T-cell (primary cell): ENCODE data around the gene RPL29. TPM values are rescaled to one million over a fixed set of nuclear protein-coding genes. Genes with fewer than 3 reads are reported as not detected.

ENCODE experiments used
- ATAC-seq, 4 experiments: fragments of 200-7000 bp in 3 of 4; fragments of 150-1000 bp in 1 of 4; cut with Tn5 transposase; replicated peaks in 1 of 4; 1 replicate in 3 of 4; 2 replicates in 1 of 4; pipeline ENCODE4 v1.10.0; 2021; ENCODE audit warnings: moderate library complexity in 3 of 4, mild to moderate bottlenecking in 2 of 4, moderate number of reproducible peaks in 1 of 4
- CTCF ChIA-PET, 2 donors: fragments of 300-600 bp; sonication (Branson Sonifier 250); formaldehyde crosslinking; loops; one replicate each; lab custom pipeline; 2022; ENCODE audit warnings: antibody characterized with exemption in 2 of 2; lab: Charles Lee
- POLR2A ChIA-PET, 2 donors: fragments of 300-600 bp; sonication (Branson Sonifier 250); formaldehyde crosslinking; loops; one replicate each; lab custom pipeline; 2022; ENCODE audit warnings: antibody characterized with exemption in 2 of 2; lab: Charles Lee
- DNase-seq, 35 experiments: peaks; one replicate each; pipeline versions ENCODE4 v3.0.0 to v3.0.0-alpha.2; 2013 to 2023
- H3K27ac ChIP-seq: one replicate; pipeline ENCODE4 v1.5.1; 2013; ENCODE audit warnings: low read length
- H3K27me3 ChIP-seq, 2 experiments: replicated peaks in 1 of 2; 1 replicate in 1 of 2; 2 replicates in 1 of 2; pipeline versions ENCODE4 v1.6.1 to v1.7.0; 2013; ENCODE audit warnings: low read length in 1 of 2, mixed read lengths in 1 of 2; ENCODE audit not compliant: control insufficient read depth in 2 of 2, insufficient read depth in 2 of 2; ENCODE audit errors: extremely low read depth in 1 of 2
- H3K36me3 ChIP-seq, 2 donors: 1 replicate in 1 of 2; 2 replicates in 1 of 2; pipeline versions ENCODE4 v1.6.1 to v1.7.0; 2013; ENCODE audit warnings: low read length in 1 of 2; ENCODE audit not compliant: control insufficient read depth in 2 of 2, insufficient read depth in 1 of 2; ENCODE audit errors: extremely low read depth in 1 of 2
- H3K4me1 ChIP-seq, 2 experiments: 1 replicate in 1 of 2; 2 replicates in 1 of 2; pipeline versions ENCODE4 v1.6.1 to v1.7.0; 2013; ENCODE audit warnings: low read length in 2 of 2, mixed read lengths in 1 of 2; ENCODE audit not compliant: insufficient read depth in 2 of 2, control insufficient read depth in 1 of 2; ENCODE audit errors: extremely low read depth in 1 of 2
- H3K4me3 ChIP-seq, 2 donors: 1 replicate in 1 of 2; 2 replicates in 1 of 2; pipeline versions ENCODE4 v1.5.1 to v1.7.0; 2013; ENCODE audit warnings: mild to moderate bottlenecking in 2 of 2, low read length in 1 of 2, moderate library complexity in 1 of 2; ENCODE audit not compliant: control insufficient read depth in 1 of 2; ENCODE audit errors: extremely low read depth in 1 of 2
- H3K9me3 ChIP-seq: 2 replicates; pipeline ENCODE4 v1.7.0; 2013
- H3K27ac Mint-ChIP-seq, 2 donors: one replicate each; pipeline ENCODE4 v1.8.0; 2020 to 2021; ENCODE audit warnings: mild to moderate bottlenecking in 2 of 2, mixed read lengths in 2 of 2
- H3K27me3 Mint-ChIP-seq, 2 donors: one replicate each; pipeline ENCODE4 v1.8.0; 2021 to 2022; ENCODE audit warnings: mixed read lengths in 2 of 2
- H3K36me3 Mint-ChIP-seq: one replicate; pipeline ENCODE4 v1.8.0; 2021; ENCODE audit warnings: mixed read lengths
- H3K4me1 Mint-ChIP-seq, 3 donors: one replicate each; pipeline ENCODE4 v1.8.0; 2020 to 2022; ENCODE audit warnings: mixed read lengths in 3 of 3, mild to moderate bottlenecking in 1 of 3
- H3K4me3 Mint-ChIP-seq, 3 donors: one replicate each; pipeline ENCODE4 v1.8.0; 2020 to 2022; ENCODE audit warnings: mild to moderate bottlenecking in 3 of 3, mixed read lengths in 3 of 3, moderate library complexity in 3 of 3
- H3K9me3 Mint-ChIP-seq, 3 donors: one replicate each; pipeline ENCODE4 v1.8.0; 2020 to 2022; ENCODE audit warnings: mixed read lengths in 3 of 3
- WGBS: methylation state at CpG from one replicate; pipeline ENCODE4 v1.1.5; 2013; ENCODE audit warnings: missing lambda C conversion rate; ENCODE audit not compliant: insufficient coverage; 5-methylcytosine and 5-hydroxymethylcytosine counted together
- total RNA-seq, 35 experiments: library from RNA in 6 of 35; stranded (reverse) in 6 of 35; fragments of 120-200 nt in 1 of 35; gene quantifications; one replicate each; pipeline versions ENCODE4 v1.2.1 to v1.2.4 and lab custom pipeline; 2013 to 2026

RPL29 gene
- total RNA-seq, 5 donors from 2014 or later (not counting 1 experiment from before 2014, with no cell fraction given), result 1,518 to 1,711 (median 1,629) TPM

DNA sequence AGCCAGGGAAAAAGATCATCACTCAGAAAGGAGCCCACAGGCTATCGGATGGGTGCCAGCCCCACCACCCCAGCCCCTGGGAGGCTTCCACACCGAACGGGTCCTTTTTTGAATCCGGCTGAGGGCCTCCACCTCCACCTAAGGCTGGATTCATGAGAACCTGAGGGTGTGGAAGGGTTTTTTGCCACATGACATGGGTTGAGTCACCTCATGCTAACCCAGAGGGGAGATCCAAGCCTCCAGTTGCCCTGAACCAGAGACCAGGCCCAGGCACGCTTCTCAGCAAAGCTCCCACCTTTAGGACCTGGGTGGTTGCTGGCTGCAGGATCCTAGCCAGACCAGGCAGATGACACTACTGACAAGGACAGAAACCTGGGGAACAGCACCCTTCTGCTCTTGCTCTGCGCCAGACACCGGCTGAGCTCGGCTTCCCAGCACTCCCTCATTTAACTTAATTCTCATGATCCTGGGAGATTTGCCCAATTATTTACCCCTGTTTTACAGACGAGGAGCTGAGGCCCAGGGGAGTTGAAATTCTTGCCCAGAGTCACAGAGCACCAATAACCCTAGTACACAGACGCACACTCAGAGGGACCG lies 35.1 kb upstream of the RPL29 start:
- WGBS, result 90% methylated on average over 5 of the region's 11 CpGs
- H3K4me1 Mint-ChIP-seq, result peaks cover 0 to 2% (median 0%) of the 10 kb centered on the region in 3 donors

GRCh38 chr3:52029535-52029934 lies 33.8 kb upstream of the RPL29 start:
- H3K27ac Mint-ChIP-seq, result no peak overlapping the region
- H3K4me1 ChIP-seq, result no peaks in the 10 kb centered on the region
- H3K4me1 Mint-ChIP-seq, result peaks cover 0 to 5% (median 0%) of the 10 kb centered on the region in 3 donors
- DNase-seq (no peak), ATAC-seq (no peak)
- H3K27ac ChIP-seq, result no peak overlapping the region
- no peak overlapping the region for H3K4me3 ChIP-seq
- WGBS, result 69% methylated on average over 6 of the region's 10 CpGs
- no peaks in the 10 kb centered on the region for H3K9me3 Mint-ChIP-seq
- no peaks in the 10 kb centered on the region for H3K27me3 Mint-ChIP-seq
- H3K9me3 ChIP-seq, result no peaks in the 10 kb centered on the region
- H3K4me3 Mint-ChIP-seq, result no peak overlapping the region
- ChIA-PET CTCF (interaction anchor here in 1 of 2 donors (0.8 kb wide), 1 partner anchor 12 kb away, joined by 3 read pairs; no protein-coding TSS in a partner anchor), POLR2A (no interaction called here)
- H3K27me3 ChIP-seq, result peaks cover 0 to 4% of the 10 kb centered on the region in 2 experiments
- H3K36me3 ChIP-seq, result no peaks in the 10 kb centered on the region
- no peaks in the 10 kb centered on the region for H3K36me3 Mint-ChIP-seq

More for the DNA sequence above, 35.1 kb upstream of the RPL29 start:
- H3K36me3 Mint-ChIP-seq, result no peaks in the 10 kb centered on the region
- ATAC-seq (no peak), DNase-seq (no peak)
- ChIA-PET POLR2A (no interaction called here), CTCF (no interaction called here)
- no peaks in the 10 kb centered on the region for H3K27me3 Mint-ChIP-seq
- H3K9me3 ChIP-seq, result no peaks in the 10 kb centered on the region
- peaks cover 0 to 7% of the 10 kb centered on the region in 2 experiments for H3K27me3 ChIP-seq
- H3K36me3 ChIP-seq, result no peaks in the 10 kb centered on the region
- H3K4me1 ChIP-seq, result no peaks in the 10 kb centered on the region
- H3K4me3 Mint-ChIP-seq, result no peak overlapping the region
- no peak overlapping the region for H3K27ac ChIP-seq
- no peak overlapping the region for H3K4me3 ChIP-seq
- H3K9me3 Mint-ChIP-seq, result no peaks in the 10 kb centered on the region
- H3K27ac Mint-ChIP-seq, result no peak overlapping the region

GRCh38 chr3:52029053-52029452 lies 33.4 kb upstream of the RPL29 start:
- CTCF ChIA-PET, result interaction anchor here in 1 of 2 donors (0.8 kb wide), 1 partner anchor 12 kb away, joined by 3 read pairs; no protein-coding TSS in a partner anchor
- no peaks in the 10 kb centered on the region for H3K9me3 Mint-ChIP-seq
- Histone ChIP-seq H3K9me3 (no peaks in the 10 kb centered on the region), H3K36me3 (no peaks in the 10 kb centered on the region), H3K27me3 (peaks cover 0 to 4% of the 10 kb centered on the region in 2 experiments), H3K27ac (no peak overlapping the region), H3K4me3 (no peak overlapping the region), H3K4me1 (no peaks in the 10 kb centered on the region)
- DNase-seq (no peak), ATAC-seq (no peak)
- no peaks in the 10 kb centered on the region for H3K27me3 Mint-ChIP-seq
- no peak overlapping the region for H3K4me3 Mint-ChIP-seq
- H3K4me1 Mint-ChIP-seq, result peaks cover 0 to 9% (median 0%) of the 10 kb centered on the region in 3 donors
- H3K36me3 Mint-ChIP-seq, result no peaks in the 10 kb centered on the region
- H3K27ac Mint-ChIP-seq, result no peak overlapping the region
- WGBS, result 89% methylated on average over 9 of the region's 9 CpGs
- POLR2A ChIA-PET, result no interaction called here

GRCh38 chr3:52028572-52028971 lies 32.9 kb upstream of the RPL29 start:
- Mint-ChIP-seq H3K27ac (no peak overlapping the region), H3K27me3 (no peaks in the 10 kb centered on the region), H3K9me3 (no peaks in the 10 kb centered on the region), H3K4me3 (no peak overlapping the region), H3K4me1 (peaks cover 0 to 9% (median 0%) of the 10 kb centered on the region in 3 donors), H3K36me3 (no peaks in the 10 kb centered on the region)
- ChIA-PET CTCF (no interaction called here), POLR2A (no interaction called here)
- DNase-seq, result no peak
- 92% methylated on average over 9 of the region's 12 CpGs for WGBS
- Histone ChIP-seq H3K4me1 (no peaks in the 10 kb centered on the region), H3K4me3 (no peak overlapping the region), H3K27me3 (peaks cover 0 to 4% of the 10 kb centered on the region in 2 experiments), H3K27ac (no peak overlapping the region), H3K36me3 (no peaks in the 10 kb centered on the region), H3K9me3 (no peaks in the 10 kb centered on the region)
- no peak for ATAC-seq

DNA sequence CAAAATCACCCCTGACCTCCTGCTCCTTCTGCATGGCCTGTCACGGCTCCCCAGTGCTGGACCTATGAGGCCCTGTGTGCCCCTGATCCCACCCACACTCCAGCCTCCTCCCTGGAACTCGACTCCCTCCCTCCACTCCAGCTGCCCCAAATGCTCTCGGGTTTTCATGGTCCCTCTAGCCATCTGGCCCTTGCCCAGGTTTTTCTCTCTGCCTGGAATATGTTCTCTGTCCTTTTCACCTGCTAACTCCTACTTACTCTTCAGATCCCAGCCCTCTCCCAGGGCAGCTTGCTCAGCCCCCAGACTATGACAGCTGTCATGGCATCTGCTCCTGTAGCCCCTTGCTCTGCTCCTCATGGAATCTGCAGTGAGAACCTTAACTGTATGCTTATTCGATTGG lies 30.3 kb upstream of the RPL29 start:
- H3K36me3 ChIP-seq, result no peaks in the 10 kb centered on the region
- Mint-ChIP-seq H3K36me3 (no peaks in the 10 kb centered on the region), H3K4me3 (no peak overlapping the region), H3K9me3 (no peaks in the 10 kb centered on the region), H3K4me1 (peaks cover 0 to 9% (median 0%) of the 10 kb centered on the region in 3 donors), H3K27ac (no peak overlapping the region), H3K27me3 (no peaks in the 10 kb centered on the region)
- no peak overlapping the region for H3K27ac ChIP-seq
- H3K27me3 ChIP-seq, result no peaks in the 10 kb centered on the region
- 73% methylated on average over 4 of the region's 4 CpGs for WGBS
- DNase-seq (no peak), ATAC-seq (no peak)
- H3K9me3 ChIP-seq, result no peaks in the 10 kb centered on the region
- H3K4me3 ChIP-seq, result no peak overlapping the region
- peaks cover 0 to 2% of the 10 kb centered on the region in 2 experiments for H3K4me1 ChIP-seq
- POLR2A ChIA-PET, result no interaction called here
- CTCF ChIA-PET, result no interaction called here

GRCh38 chr3:52025453-52025852 lies 29.8 kb upstream of the RPL29 start:
- Mint-ChIP-seq H3K4me1 (peaks cover 0 to 9% (median 0%) of the 10 kb centered on the region in 3 donors), H3K36me3 (no peaks in the 10 kb centered on the region), H3K9me3 (no peaks in the 10 kb centered on the region), H3K27me3 (no peaks in the 10 kb centered on the region), H3K4me3 (no peak overlapping the region), H3K27ac (no peak overlapping the region)
- ChIA-PET CTCF (no interaction called here), POLR2A (interaction anchor here in 1 of 2 donors (0.7 kb wide), 1 partner anchor 130 kb away, joined by 3 read pairs; no protein-coding TSS in a partner anchor)
- ATAC-seq (no peak), DNase-seq (no peak)
- Histone ChIP-seq H3K4me3 (no peak overlapping the region), H3K27me3 (no peaks in the 10 kb centered on the region), H3K9me3 (no peaks in the 10 kb centered on the region), H3K27ac (no peak overlapping the region), H3K4me1 (peaks cover 0 to 2% of the 10 kb centered on the region in 2 experiments), H3K36me3 (no peaks in the 10 kb centered on the region)
- WGBS, result 72% methylated on average over 7 of the region's 7 CpGs
